K562 (cell line): ENCODE measurements around the gene STK17A. TPM values are rescaled to one million over a fixed set of nuclear protein-coding genes. Genes with fewer than 3 reads are reported as not detected.

Experiments
- ATAC-seq: fragments of 200-7000 bp; cut with Tn5 transposase; 3 replicates; pipeline ENCODE4 v1.9.1; 2020; ENCODE audit warnings: moderate library complexity
- BruUV-seq: library from RNA; stranded (reverse); fragments of 400-500 nt; replicated peaks from 2 replicates; lab custom pipeline; 2021; lab: Mats Ljungman, UMichigan
- CTCF ChIA-PET: fragments of 300-600 bp; formaldehyde crosslinking; extraction: SDS; loops from one replicate; lab custom pipeline; 2021; ENCODE audit warnings: low intra/inter-chr PET ratio; lab: Yijun Ruan, JAX
- POLR2A ChIA-PET: fragments of 300-600, 350-650 bp; sonication (Branson Sonifier 250); formaldehyde crosslinking; extraction: SDS; loops from one replicate; lab custom pipeline; 2021; ENCODE audit warnings: antibody characterized with exemption, inconsistent platforms; lab: Yijun Ruan, JAX
- DNase-seq, 4 experiments: peaks; one replicate each; pipeline versions ENCODE4 v3.0.0 to v3.0.0-alpha.2; 2011 to 2018; ENCODE audit warnings: low spot score in 3 of 4, mixed read lengths in 3 of 4; ENCODE audit errors: extremely low read depth in 1 of 4
- FAIRE-seq: peaks from 2 replicates; lab custom pipeline; 2011; peaks lifted over from hg19 to GRCh38; lab: Jason Lieb, UNC
- H2AFZ ChIP-seq: 2 replicates; pipeline ENCODE4 v1.6.0; 2011; ENCODE audit warnings: low read depth, low read length, control low read depth, inconsistent platforms
- H3K27ac ChIP-seq: fragments of 200-600 bp; 3 replicates; pipeline ENCODE4 v1.8.0; 2011; ENCODE audit warnings: low read depth, mild to moderate bottlenecking, control low read depth, inconsistent platforms, low read length, moderate library complexity, mixed read lengths; ENCODE audit errors: extremely low read depth
- H3K27me3 ChIP-seq, 2 experiments: fragments of 300-600 bp in 1 of 2; 2 replicates in 1 of 2; 3 replicates in 1 of 2; pipeline versions ENCODE4 v1.6.0 to v1.8.0; 2011; ENCODE audit warnings: inconsistent platforms in 2 of 2, low read length in 2 of 2, mild to moderate bottlenecking in 1 of 2, mixed read lengths in 1 of 2, moderate library complexity in 1 of 2; ENCODE audit not compliant: control insufficient read depth in 2 of 2, insufficient read depth in 2 of 2
- H3K36me3 ChIP-seq: fragments of 300-600 bp; 3 replicates; pipeline ENCODE4 v1.8.0; 2011; ENCODE audit warnings: mild to moderate bottlenecking, low read length, inconsistent platforms; ENCODE audit not compliant: control insufficient read depth, insufficient read depth
- H3K4me1 ChIP-seq, 2 experiments: fragments of 200-600 bp in 1 of 2; replicated peaks in 1 of 2; 2 replicates in 1 of 2; 3 replicates in 1 of 2; pipeline versions ENCODE4 v1.5.1 to v1.8.0; 2011; ENCODE audit warnings: inconsistent platforms in 2 of 2, low read length in 2 of 2, mild to moderate bottlenecking in 1 of 2, mixed read lengths in 1 of 2, moderate library complexity in 1 of 2; ENCODE audit not compliant: control insufficient read depth in 2 of 2, insufficient read depth in 2 of 2
- H3K4me2 ChIP-seq: 2 replicates; pipeline ENCODE4 v1.6.1; 2011; ENCODE audit warnings: low read length, control low read depth, inconsistent platforms, mixed read lengths; ENCODE audit not compliant: insufficient read depth
- H3K4me3 ChIP-seq: fragments of 200-600 bp; sonication (generic), shearing (Covaris generic); 2 replicates; pipeline ENCODE4 v1.5.1; 2016; ENCODE audit warnings: control low read depth, inconsistent platforms
- H3K79me2 ChIP-seq: fragments of 200-600 bp; 3 replicates; pipeline ENCODE4 v1.8.0; 2011; ENCODE audit warnings: low read length, inconsistent platforms; ENCODE audit not compliant: control insufficient read depth, insufficient read depth
- H3K9ac ChIP-seq, 2 experiments: 2 replicates each; pipeline versions ENCODE4 v1.6.0 to v1.6.1; 2011; ENCODE audit warnings: low read depth in 2 of 2, low read length in 2 of 2, control low read depth in 1 of 2, inconsistent platforms in 1 of 2, mild to moderate bottlenecking in 1 of 2, mixed read lengths in 1 of 2; ENCODE audit not compliant: insufficient read depth in 1 of 2
- H3K9me1 ChIP-seq: one replicate; pipeline ENCODE4 v1.6.0; 2011; ENCODE audit warnings: inconsistent platforms, mild to moderate bottlenecking, low read length, moderate library complexity; ENCODE audit not compliant: control insufficient read depth, insufficient read depth
- H3K9me3 ChIP-seq: replicated peaks from 2 replicates; pipeline ENCODE4 v1.5.1; 2011; ENCODE audit warnings: low read depth, low read length, inconsistent platforms; ENCODE audit not compliant: control insufficient read depth, insufficient read depth
- H4K20me1 ChIP-seq: replicated peaks from 2 replicates; pipeline ENCODE4 v1.6.1; 2011; ENCODE audit warnings: low read length, inconsistent platforms, mixed read lengths; ENCODE audit not compliant: control insufficient read depth, insufficient read depth
- ELK3 ChIP-seq: fragments of 450-650 bp; formaldehyde crosslinking; IDR thresholded peaks from 2 replicates; pipeline ENCODE4 v1.4.0; 2020; ENCODE audit warnings: mild to moderate bottlenecking
- OTX1 ChIP-seq: fragments of 450-650 bp; formaldehyde crosslinking; IDR thresholded peaks from 2 replicates; pipeline ENCODE4 v1.4.0; 2022; ENCODE audit warnings: mild to moderate bottlenecking
- PTRF ChIP-seq: fragments of 450-650 bp; IDR thresholded peaks from 2 replicates; pipeline ENCODE4 v1.6.1; 2016; ENCODE audit warnings: mild to moderate bottlenecking, missing genetic modification characterization, missing compliant biosample characterization
- SOX6 ChIP-seq: fragments of 450-650 bp; IDR thresholded peaks from 2 replicates; pipeline ENCODE4 v1.6.1; 2014; ENCODE audit warnings: mild to moderate bottlenecking
- SRF ChIP-seq, 2 experiments: fragments of 250-450, 450-650 bp in 1 of 2; sonication (Bioruptor Pico) in 1 of 2; sonication (generic) in 1 of 2; formaldehyde crosslinking; IDR thresholded peaks; 2 replicates each; pipeline versions ENCODE4 v1.5.0 to v1.5.1; 2020 to 2022; ENCODE audit warnings: mild to moderate bottlenecking in 1 of 2, missing genetic modification reagents in 1 of 2
- XRCC5 ChIP-seq: fragments of 200-400 bp; formaldehyde crosslinking; IDR thresholded peaks from 2 replicates; pipeline ENCODE4 v1.6.1; 2017; ENCODE audit warnings: low read depth, mild to moderate bottlenecking, low read length
- WGBS: fragments of 100-300 bp; shearing (Covaris generic); methylation state at CpG from one replicate; pipeline ENCODE4 v1.1.6; 2016; ENCODE audit warnings: low coverage, mixed read lengths; ENCODE audit not compliant: insufficient coverage; ENCODE audit errors: missing lambda C conversion rate; 5-methylcytosine and 5-hydroxymethylcytosine counted together
- in situ Hi-C: fragments of 300-500 bp; cut with MboI; formaldehyde crosslinking; loops from 4 replicates; pipeline ENCODE4 v1.15.0; 2018; ENCODE audit warnings: inconsistent platforms, mixed read lengths
- intact Hi-C: fragments of 100-400 bp; cut with micrococcal nuclease; formaldehyde crosslinking; loops from 2 replicates; pipeline ENCODE4 v1.14.2; 2022
- polyA plus RNA-seq, 8 experiments: library from polyadenylated mRNA; depleted of rRNA in 4 of 8; stranded (reverse) in 5 of 8; unstranded in 3 of 8; fragments of >200 nt; fragmentation: Nextera tagmentation in 2 of 8; fragmentation: Illumina TruSeq in 1 of 8; extraction: Ambion mirVana in 2 of 8; extraction: Trizol in 1 of 8; gene quantifications; 2 replicates each; pipeline versions ENCODE4 v1.2.1 to v1.2.3, GENCODE V29; 2011 to 2014; ENCODE audit warnings: inconsistent platforms in 1 of 8, missing spikeins in 1 of 8
- total RNA-seq, 7 experiments: library from RNA; depleted of rRNA in 6 of 7; stranded (reverse); fragments of >200 nt in 6 of 7; fragmentation: Illumina TruSeq in 2 of 7; extraction: Trizol in 2 of 7; gene quantifications; 2 replicates each; pipeline versions ENCODE4 v1.2.1 to v1.2.3, GENCODE V29; 2011 to 2021; ENCODE audit warnings: low replicate concordance in 1 of 7
- TF ChIP-seq, protein P1 (sequence below): sonication (generic); IDR thresholded peaks from 2 replicates; pipeline ENCODE4 v1.6.1; 2016

STK17A gene
- total and polyA plus RNA-seq, 9 of the 15 experiments (the other 6 are each of a cell fraction or from before 2014, with no cell fraction given) = 3.4 to 16.3 (median 13.2) TPM

GRCh38 chr7:43643846-43644245 is 60.9 kb downstream of the STK17A start:
- peaks cover 2% of the 10 kb centered on the region; the same call in 1 of the 3 replicates for H3K79me2 ChIP-seq
- intact Hi-C loops = no loop called here

GRCh38 chr7:43645699-43646226 is 62.9 kb downstream of the STK17A start:
- ATAC-seq (no peak), DNase-seq (no peak), FAIRE-seq (no peak)
- Histone ChIP-seq H3K27me3 (no peaks in the 10 kb centered on the region), H3K4me1 (no peaks in the 10 kb centered on the region), H3K9me3 (no peaks in the 10 kb centered on the region), H4K20me1 (no peaks in the 10 kb centered on the region), H3K9ac (no peak overlapping the region), H3K79me2 (peaks cover 7% of the 10 kb centered on the region; the same call in 2 of the 3 replicates), H3K4me2 (no peak overlapping the region), H3K9me1 (no peaks in the 10 kb centered on the region), H3K4me3 (no peak overlapping the region), H2AFZ (no peak overlapping the region), H3K27ac (no peak overlapping the region), H3K36me3 (peaks cover 85% of the 10 kb centered on the region; the same call in 2 of the 3 replicates)
- intact Hi-C loops = no loop called here
- ChIA-PET POLR2A (interaction anchor here (0.7 to 1.1 kb wide), 2 partner anchors 14 to 20 kb away, joined by 3 read pairs; no protein-coding TSS in a partner anchor), CTCF (no interaction called here)
- WGBS = 83% methylated on average over 3 of the region's 3 CpGs
- BruUV-seq = no TSS peak
- in situ Hi-C loops = no loop called here
- TF ChIP-seq SOX6 (no peak), PTRF (tag) (no peak), XRCC5 (no peak), ELK3 (no peak)

More at GRCh38 chr7:43643846-43644245, 60.9 kb downstream of the STK17A start:
- no peaks in the 10 kb centered on the region for H3K9me1 ChIP-seq
- H3K9ac ChIP-seq = no peak overlapping the region
- FAIRE-seq (no peak), ATAC-seq (no peak), DNase-seq (no peak)
- WGBS = 87% methylated on average over 8 of the region's 8 CpGs
- H3K36me3 ChIP-seq = peaks cover 87% of the 10 kb centered on the region; the same call in 2 of the 3 replicates
- no peak overlapping the region for H2AFZ ChIP-seq
- in situ Hi-C loops = no loop called here
- H3K4me1 ChIP-seq = no peaks in the 10 kb centered on the region
- POLR2A ChIA-PET = interaction anchor here (0.6 kb wide), 1 partner anchor 697 kb away, joined by 3 read pairs; no protein-coding TSS in a partner anchor
- TF ChIP-seq SRF (CRISPR knock-in tag; IDR thresholded peaks at IDR 0.05) (no peak), OTX1 (CRISPR knock-in tag) (no peak)
- TF ChIP-seq, protein P1, sequence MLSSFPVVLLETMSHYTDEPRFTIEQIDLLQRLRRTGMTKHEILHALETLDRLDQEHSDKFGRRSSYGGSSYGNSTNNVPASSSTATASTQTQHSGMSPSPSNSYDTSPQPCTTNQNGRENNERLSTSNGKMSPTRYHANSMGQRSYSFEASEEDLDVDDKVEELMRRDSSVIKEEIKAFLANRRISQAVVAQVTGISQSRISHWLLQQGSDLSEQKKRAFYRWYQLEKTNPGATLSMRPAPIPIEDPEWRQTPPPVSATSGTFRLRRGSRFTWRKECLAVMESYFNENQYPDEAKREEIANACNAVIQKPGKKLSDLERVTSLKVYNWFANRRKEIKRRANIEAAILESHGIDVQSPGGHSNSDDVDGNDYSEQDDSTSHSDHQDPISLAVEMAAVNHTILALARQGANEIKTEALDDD = no peak
- no peaks in the 10 kb centered on the region for H3K9me3 ChIP-seq
- H3K4me2 ChIP-seq = no peak overlapping the region
- BruUV-seq = no TSS peak
- CTCF ChIA-PET = no interaction called here
- H3K4me3 ChIP-seq = no peak overlapping the region
- no peak overlapping the region for H3K27ac ChIP-seq
- H3K27me3 ChIP-seq = no peaks in the 10 kb centered on the region
- H4K20me1 ChIP-seq = no peaks in the 10 kb centered on the region
